ENCODE data around the gene FILIP1L. TPM values are rescaled to one million over a fixed set of nuclear protein-coding genes. Genes with fewer than 3 reads are reported as not detected.

The FILIP1L gene
- total and polyA plus RNA-seq, 4 experiments from 2014 or later, result 0.32 TPM; not detected in 3

- H3K4me1 Mint-ChIP-seq, result peaks cover 0 to 3% (median 0%) of the 10 kb centered on the region in 4 donors
- intact Hi-C loops (cut with micrococcal nuclease), result no loop called here
- H3K9me3 Mint-ChIP-seq, result peaks cover 0 to 2% (median 0%) of the 10 kb centered on the region in 8 donors
- no peak overlapping the region for H3K4me3 ChIP-seq (ENCODE audit: low read length in 2 of 2)
- H3K27me3 Mint-ChIP-seq, result no peaks in the 10 kb centered on the region
- no peaks in the 10 kb centered on the region for H3K36me3 ChIP-seq (ENCODE audit: insufficient read depth, low read length)
- ChIA-PET CTCF (ENCODE audit: partially characterized antibody) (no interaction called here), POLR2A (ENCODE audit: partially characterized antibody) (no interaction called here)
- H3K27ac ChIP-seq (ENCODE audit: low read depth, low read length), result no peak overlapping the region
- H3K9me3 ChIP-seq (ENCODE audit: control insufficient read depth in 1 of 2, low read length in 2 of 2), result no peaks in the 10 kb centered on the region
- H3K36me3 Mint-ChIP-seq, result peaks cover 2 to 13% of the 10 kb centered on the region in 2 donors
- H3K27ac Mint-ChIP-seq, result peak overlapping the region in 2 of 7 donors; percentile 6 to 29
- H3K4me1 ChIP-seq (ENCODE audit: insufficient read depth, low read length), result no peaks in the 10 kb centered on the region
- no peak for DNase-seq
- no peak overlapping the region for H3K4me3 Mint-ChIP-seq
- no peaks in the 10 kb centered on the region for H3K27me3 ChIP-seq (ENCODE audit: insufficient read depth, low read length)
These were observed 186.4 kb downstream of the FILIP1L start for GRCh38 chr3:99927671-99928457.

GRCh38 chr3:99925584-99926230 is 188.6 kb downstream of the FILIP1L start:
- intact Hi-C loops (cut with micrococcal nuclease), result no loop called here
- Mint-ChIP-seq H3K4me3 (no peak overlapping the region), H3K27me3 (no peaks in the 10 kb centered on the region), H3K4me1 (peaks cover 0 to 5% (median 4%) of the 10 kb centered on the region in 4 donors), H3K9me3 (peaks cover 0 to 3% (median 0%) of the 10 kb centered on the region in 8 donors), H3K36me3 (peaks cover 2 to 13% of the 10 kb centered on the region in 2 donors), H3K27ac (peak overlapping the region in 1 of 7 donors; percentile 27)
- Histone ChIP-seq H3K27me3 (ENCODE audit: insufficient read depth, low read length) (no peaks in the 10 kb centered on the region), H3K4me1 (ENCODE audit: insufficient read depth, low read length) (no peaks in the 10 kb centered on the region), H3K4me3 (ENCODE audit: low read length in 2 of 2) (no peak overlapping the region), H3K36me3 (ENCODE audit: insufficient read depth, low read length) (no peaks in the 10 kb centered on the region), H3K9me3 (ENCODE audit: control insufficient read depth in 1 of 2, low read length in 2 of 2) (no peaks in the 10 kb centered on the region), H3K27ac (ENCODE audit: low read depth, low read length) (no peak overlapping the region)
- ChIA-PET CTCF (ENCODE audit: partially characterized antibody) (no interaction called here), POLR2A (ENCODE audit: partially characterized antibody) (no interaction called here)
- no peak for DNase-seq

- Mint-ChIP-seq H3K27ac (no peak overlapping the region), H3K36me3 (peaks cover 2 to 13% of the 10 kb centered on the region in 2 donors)
These were observed 190.4 kb downstream of the FILIP1L start for GRCh38 chr3:99923873-99924272.

GRCh38 chr3:99921986-99922385 is 192.3 kb downstream of the FILIP1L start:
- Histone ChIP-seq H3K4me1 (ENCODE audit: insufficient read depth, low read length) (no peaks in the 10 kb centered on the region), H3K27me3 (ENCODE audit: insufficient read depth, low read length) (no peaks in the 10 kb centered on the region), H3K36me3 (ENCODE audit: insufficient read depth, low read length) (no peaks in the 10 kb centered on the region), H3K27ac (ENCODE audit: low read depth, low read length) (no peak overlapping the region), H3K9me3 (ENCODE audit: control insufficient read depth in 1 of 2, low read length in 2 of 2) (no peaks in the 10 kb centered on the region), H3K4me3 (ENCODE audit: low read length in 2 of 2) (no peak overlapping the region)
- Mint-ChIP-seq H3K9me3 (peaks cover 0 to 3% (median 0%) of the 10 kb centered on the region in 8 donors), H3K36me3 (peaks cover 2 to 17% of the 10 kb centered on the region in 2 donors), H3K4me1 (peaks cover 0 to 8% (median 6%) of the 10 kb centered on the region in 4 donors), H3K27ac (no peak overlapping the region), H3K27me3 (no peaks in the 10 kb centered on the region), H3K4me3 (no peak overlapping the region)
- POLR2A ChIA-PET (ENCODE audit: partially characterized antibody), result no interaction called here
- intact Hi-C loops (cut with micrococcal nuclease), result no loop called here
- DNase-seq, result no peak
- CTCF ChIA-PET (ENCODE audit: partially characterized antibody), result no interaction called here

More at GRCh38 chr3:99923873-99924272, 190.4 kb downstream of the FILIP1L start:
- Histone ChIP-seq H3K9me3 (ENCODE audit: control insufficient read depth in 1 of 2, low read length in 2 of 2) (no peaks in the 10 kb centered on the region), H3K27ac (ENCODE audit: low read depth, low read length) (no peak overlapping the region), H3K4me1 (ENCODE audit: insufficient read depth, low read length) (no peaks in the 10 kb centered on the region), H3K4me3 (ENCODE audit: low read length in 2 of 2) (no peak overlapping the region), H3K27me3 (ENCODE audit: insufficient read depth, low read length) (no peaks in the 10 kb centered on the region), H3K36me3 (ENCODE audit: insufficient read depth, low read length) (no peaks in the 10 kb centered on the region)
- no peak for DNase-seq
- Mint-ChIP-seq H3K9me3 (peaks cover 0 to 3% (median 0%) of the 10 kb centered on the region in 8 donors), H3K4me3 (no peak overlapping the region), H3K27me3 (no peaks in the 10 kb centered on the region), H3K4me1 (peaks cover 0 to 7% (median 6%) of the 10 kb centered on the region in 4 donors)
- CTCF ChIA-PET (ENCODE audit: partially characterized antibody), result no interaction called here
- intact Hi-C loops (cut with micrococcal nuclease), result no loop called here
- POLR2A ChIA-PET (ENCODE audit: partially characterized antibody), result no interaction called here

- Mint-ChIP-seq H3K4me3 (no peak overlapping the region), H3K4me1 (peaks cover 0 to 7% (median 6%) of the 10 kb centered on the region in 4 donors), H3K9me3 (peaks cover 0 to 3% (median 0%) of the 10 kb centered on the region in 8 donors), H3K36me3 (peaks cover 2 to 17% of the 10 kb centered on the region in 2 donors), H3K27ac (peak overlapping the region in 1 of 7 donors; percentile 58), H3K27me3 (no peaks in the 10 kb centered on the region)
- Histone ChIP-seq H3K27ac (ENCODE audit: low read depth, low read length) (no peak overlapping the region), H3K9me3 (ENCODE audit: control insufficient read depth in 1 of 2, low read length in 2 of 2) (no peaks in the 10 kb centered on the region), H3K4me3 (ENCODE audit: low read length in 2 of 2) (no peak overlapping the region), H3K36me3 (ENCODE audit: insufficient read depth, low read length) (no peaks in the 10 kb centered on the region), H3K4me1 (ENCODE audit: insufficient read depth, low read length) (no peaks in the 10 kb centered on the region), H3K27me3 (ENCODE audit: insufficient read depth, low read length) (no peaks in the 10 kb centered on the region)
- CTCF ChIA-PET (ENCODE audit: partially characterized antibody), result no interaction called here
- POLR2A ChIA-PET (ENCODE audit: partially characterized antibody), result no interaction called here
- intact Hi-C loops (cut with micrococcal nuclease), result no loop called here
- no peak for DNase-seq
These were observed 193.0 kb downstream of the FILIP1L start for GRCh38 chr3:99921377-99921695.

GRCh38 chr3:99920481-99921376 is 193.6 kb downstream of the FILIP1L start:
- Mint-ChIP-seq H3K36me3 (peaks cover 2 to 17% of the 10 kb centered on the region in 2 donors), H3K4me1 (peaks cover 0 to 7% (median 6%) of the 10 kb centered on the region in 4 donors), H3K9me3 (peaks cover 0 to 3% (median 0%) of the 10 kb centered on the region in 8 donors), H3K27me3 (no peaks in the 10 kb centered on the region), H3K27ac (peak overlapping the region in 1 of 7 donors; percentile 58), H3K4me3 (no peak overlapping the region)
- Histone ChIP-seq H3K27me3 (ENCODE audit: insufficient read depth, low read length) (no peaks in the 10 kb centered on the region), H3K9me3 (ENCODE audit: control insufficient read depth in 1 of 2, low read length in 2 of 2) (no peaks in the 10 kb centered on the region), H3K27ac (ENCODE audit: low read depth, low read length) (no peak overlapping the region), H3K4me1 (ENCODE audit: insufficient read depth, low read length) (no peaks in the 10 kb centered on the region), H3K36me3 (ENCODE audit: insufficient read depth, low read length) (no peaks in the 10 kb centered on the region), H3K4me3 (ENCODE audit: low read length in 2 of 2) (no peak overlapping the region)
- DNase-seq, result no peak
- POLR2A ChIA-PET (ENCODE audit: partially characterized antibody), result no interaction called here
- CTCF ChIA-PET (ENCODE audit: partially characterized antibody), result no interaction called here
- intact Hi-C loops (cut with micrococcal nuclease), result no loop called here

- CTCF ChIA-PET (ENCODE audit: partially characterized antibody), result no interaction called here
- intact Hi-C loops (cut with micrococcal nuclease), result no loop called here
- no peaks in the 10 kb centered on the region for H3K27me3 Mint-ChIP-seq
- H3K36me3 ChIP-seq (ENCODE audit: insufficient read depth, low read length), result no peaks in the 10 kb centered on the region
- H3K4me3 ChIP-seq (ENCODE audit: low read length in 2 of 2), result no peak overlapping the region
- H3K27ac Mint-ChIP-seq, result no peak overlapping the region
- H3K4me1 Mint-ChIP-seq, result peaks cover 0 to 7% (median 6%) of the 10 kb centered on the region in 4 donors
- no peak for DNase-seq
- no peaks in the 10 kb centered on the region for H3K4me1 ChIP-seq (ENCODE audit: insufficient read depth, low read length)
- no peak overlapping the region for H3K27ac ChIP-seq (ENCODE audit: low read depth, low read length)
- H3K4me3 Mint-ChIP-seq, result no peak overlapping the region
- peaks cover 0 to 3% (median 0%) of the 10 kb centered on the region in 8 donors for H3K9me3 Mint-ChIP-seq
- POLR2A ChIA-PET (ENCODE audit: partially characterized antibody), result no interaction called here
- H3K9me3 ChIP-seq (ENCODE audit: control insufficient read depth in 1 of 2, low read length in 2 of 2), result no peaks in the 10 kb centered on the region
- H3K36me3 Mint-ChIP-seq, result peaks cover 2 to 13% of the 10 kb centered on the region in 2 donors
- no peaks in the 10 kb centered on the region for H3K27me3 ChIP-seq (ENCODE audit: insufficient read depth, low read length)
These were observed 194.6 kb downstream of the FILIP1L start for GRCh38 chr3:99919694-99920093.
